ENCODE measurements around the gene CDT1. TPM values are rescaled to one million over a fixed set of nuclear protein-coding genes. Genes with fewer than 3 reads are reported as not detected.

The CDT1 gene
- total and polyA plus RNA-seq, 2 experiments from 2014 or later, result 32.6 to 187 TPM

DNA sequence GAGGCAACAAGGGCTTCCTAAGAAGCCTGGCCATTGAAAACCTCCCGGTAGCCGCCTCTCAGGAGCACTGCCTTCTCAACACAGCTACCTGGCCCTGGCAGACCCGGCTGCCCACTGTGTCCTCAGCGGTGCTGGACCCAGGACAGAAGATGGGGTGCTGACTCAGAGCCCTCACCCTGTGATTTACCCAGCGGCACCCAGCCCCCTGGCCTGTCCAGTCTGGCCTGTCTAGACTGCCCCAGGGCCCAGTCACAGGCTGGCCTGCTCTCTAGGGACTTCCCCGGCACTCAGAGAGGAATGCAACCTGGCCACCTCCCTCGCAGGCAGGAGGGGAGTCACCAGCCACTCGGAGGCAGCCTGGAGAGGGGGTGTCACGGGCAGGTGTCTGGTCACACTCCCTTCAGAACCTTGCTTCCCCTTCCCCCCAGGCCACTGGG lies 38.7 kb upstream of the CDT1 start:
- TF ChIP-seq ZNF331 (CRISPR knock-in tag; IDR thresholded peaks at IDR 0.05; ENCODE audit: low read depth) (no peak), EZH2 (IDR thresholded peaks at IDR 0.05; ENCODE audit: low read depth, unreplicated experiment) (no peak), JUNB (IDR thresholded peaks at IDR 0.05; ENCODE audit: unreplicated experiment) (no peak), EZH2phosphoT487 (IDR thresholded peaks at IDR 0.05; ENCODE audit: unreplicated experiment) (no peak), NANOG (IDR thresholded peaks at IDR 0.05; ENCODE audit: borderline replicate concordance) (no peak), POLR2AphosphoS5 (IDR thresholded peaks at IDR 0.05; ENCODE audit: low read depth) (no peak), ZNF114 (CRISPR knock-in tag; IDR thresholded peaks at IDR 0.05) (no peak)
- TF ChIP-seq, protein P1, sequence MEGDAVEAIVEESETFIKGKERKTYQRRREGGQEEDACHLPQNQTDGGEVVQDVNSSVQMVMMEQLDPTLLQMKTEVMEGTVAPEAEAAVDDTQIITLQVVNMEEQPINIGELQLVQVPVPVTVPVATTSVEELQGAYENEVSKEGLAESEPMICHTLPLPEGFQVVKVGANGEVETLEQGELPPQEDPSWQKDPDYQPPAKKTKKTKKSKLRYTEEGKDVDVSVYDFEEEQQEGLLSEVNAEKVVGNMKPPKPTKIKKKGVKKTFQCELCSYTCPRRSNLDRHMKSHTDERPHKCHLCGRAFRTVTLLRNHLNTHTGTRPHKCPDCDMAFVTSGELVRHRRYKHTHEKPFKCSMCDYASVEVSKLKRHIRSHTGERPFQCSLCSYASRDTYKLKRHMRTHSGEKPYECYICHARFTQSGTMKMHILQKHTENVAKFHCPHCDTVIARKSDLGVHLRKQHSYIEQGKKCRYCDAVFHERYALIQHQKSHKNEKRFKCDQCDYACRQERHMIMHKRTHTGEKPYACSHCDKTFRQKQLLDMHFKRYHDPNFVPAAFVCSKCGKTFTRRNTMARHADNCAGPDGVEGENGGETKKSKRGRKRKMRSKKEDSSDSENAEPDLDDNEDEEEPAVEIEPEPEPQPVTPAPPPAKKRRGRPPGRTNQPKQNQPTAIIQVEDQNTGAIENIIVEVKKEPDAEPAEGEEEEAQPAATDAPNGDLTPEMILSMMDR (conservative IDR thresholded peaks at IDR 0.05; ENCODE audit: low read depth in 2 of 2), result no peak
- TF ChIP-seq, protein P2, sequence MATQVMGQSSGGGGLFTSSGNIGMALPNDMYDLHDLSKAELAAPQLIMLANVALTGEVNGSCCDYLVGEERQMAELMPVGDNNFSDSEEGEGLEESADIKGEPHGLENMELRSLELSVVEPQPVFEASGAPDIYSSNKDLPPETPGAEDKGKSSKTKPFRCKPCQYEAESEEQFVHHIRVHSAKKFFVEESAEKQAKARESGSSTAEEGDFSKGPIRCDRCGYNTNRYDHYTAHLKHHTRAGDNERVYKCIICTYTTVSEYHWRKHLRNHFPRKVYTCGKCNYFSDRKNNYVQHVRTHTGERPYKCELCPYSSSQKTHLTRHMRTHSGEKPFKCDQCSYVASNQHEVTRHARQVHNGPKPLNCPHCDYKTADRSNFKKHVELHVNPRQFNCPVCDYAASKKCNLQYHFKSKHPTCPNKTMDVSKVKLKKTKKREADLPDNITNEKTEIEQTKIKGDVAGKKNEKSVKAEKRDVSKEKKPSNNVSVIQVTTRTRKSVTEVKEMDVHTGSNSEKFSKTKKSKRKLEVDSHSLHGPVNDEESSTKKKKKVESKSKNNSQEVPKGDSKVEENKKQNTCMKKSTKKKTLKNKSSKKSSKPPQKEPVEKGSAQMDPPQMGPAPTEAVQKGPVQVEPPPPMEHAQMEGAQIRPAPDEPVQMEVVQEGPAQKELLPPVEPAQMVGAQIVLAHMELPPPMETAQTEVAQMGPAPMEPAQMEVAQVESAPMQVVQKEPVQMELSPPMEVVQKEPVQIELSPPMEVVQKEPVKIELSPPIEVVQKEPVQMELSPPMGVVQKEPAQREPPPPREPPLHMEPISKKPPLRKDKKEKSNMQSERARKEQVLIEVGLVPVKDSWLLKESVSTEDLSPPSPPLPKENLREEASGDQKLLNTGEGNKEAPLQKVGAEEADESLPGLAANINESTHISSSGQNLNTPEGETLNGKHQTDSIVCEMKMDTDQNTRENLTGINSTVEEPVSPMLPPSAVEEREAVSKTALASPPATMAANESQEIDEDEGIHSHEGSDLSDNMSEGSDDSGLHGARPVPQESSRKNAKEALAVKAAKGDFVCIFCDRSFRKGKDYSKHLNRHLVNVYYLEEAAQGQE (IDR thresholded peaks at IDR 0.05; ENCODE audit: unreplicated experiment), result no peak
- TF ChIP-seq, protein P3, sequence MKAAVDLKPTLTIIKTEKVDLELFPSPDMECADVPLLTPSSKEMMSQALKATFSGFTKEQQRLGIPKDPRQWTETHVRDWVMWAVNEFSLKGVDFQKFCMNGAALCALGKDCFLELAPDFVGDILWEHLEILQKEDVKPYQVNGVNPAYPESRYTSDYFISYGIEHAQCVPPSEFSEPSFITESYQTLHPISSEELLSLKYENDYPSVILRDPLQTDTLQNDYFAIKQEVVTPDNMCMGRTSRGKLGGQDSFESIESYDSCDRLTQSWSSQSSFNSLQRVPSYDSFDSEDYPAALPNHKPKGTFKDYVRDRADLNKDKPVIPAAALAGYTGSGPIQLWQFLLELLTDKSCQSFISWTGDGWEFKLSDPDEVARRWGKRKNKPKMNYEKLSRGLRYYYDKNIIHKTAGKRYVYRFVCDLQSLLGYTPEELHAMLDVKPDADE (IDR thresholded peaks at IDR 0.05), result no peak
- ATAC-seq (peak; percentile 4; the same call in 2 of the 3 replicates), DNase-seq (ENCODE audit: low spot score) (peak; percentile 49)
- H3K4me2 ChIP-seq, result no peak overlapping the region
- Mint-ChIP-seq H3K4me3 (no peak overlapping the region), H3K4me1 (peaks cover 56% of the 10 kb centered on the region), H3K27ac (no peak overlapping the region; the same call in 1 of the 2 replicates), H3K27me3 (ENCODE audit: insufficient read depth, low read depth, poor library complexity) (peaks cover 18% of the 10 kb centered on the region), H3K36me3 (ENCODE audit: low read depth) (no peaks in the 10 kb centered on the region), H3K9me3 (no peaks in the 10 kb centered on the region)
- H3K36me3 ChIP-seq (ENCODE audit: insufficient read depth), result no peaks in the 10 kb centered on the region
- H3K27ac ChIP-seq (ENCODE audit: low read depth), result 0 out of 2 replicates have a peak overlapping the region, but pooled peaks have one; percentile 89
- no peaks in the 10 kb centered on the region for H3K27me3 ChIP-seq (ENCODE audit: insufficient read depth)
- no peaks in the 10 kb centered on the region for H4K20me1 ChIP-seq (replicated peaks; ENCODE audit: insufficient read depth)
- H3K9me2 ChIP-seq (ENCODE audit: insufficient read depth), result no peaks in the 10 kb centered on the region
- peaks cover 13% of the 10 kb centered on the region; the same call in 1 of the 2 replicates for H3F3A ChIP-seq (replicated peaks; ENCODE audit: low read depth)
- H3K79me2 ChIP-seq (replicated peaks; ENCODE audit: insufficient read depth), result peaks cover 45% of the 10 kb centered on the region
- H3K4me1 ChIP-seq (ENCODE audit: insufficient read depth), result peaks cover 25% of the 10 kb centered on the region
- H3K4me3 ChIP-seq, result no peak overlapping the region
- no peak overlapping the region for H2AFZ ChIP-seq
